ENCODE measurements around the gene SIT1. TPM values are rescaled to one million over a fixed set of nuclear protein-coding genes. Genes with fewer than 3 reads are reported as not detected.

SIT1 gene
- total RNA-seq, 1 donor, result 0.36 TPM

DNA sequence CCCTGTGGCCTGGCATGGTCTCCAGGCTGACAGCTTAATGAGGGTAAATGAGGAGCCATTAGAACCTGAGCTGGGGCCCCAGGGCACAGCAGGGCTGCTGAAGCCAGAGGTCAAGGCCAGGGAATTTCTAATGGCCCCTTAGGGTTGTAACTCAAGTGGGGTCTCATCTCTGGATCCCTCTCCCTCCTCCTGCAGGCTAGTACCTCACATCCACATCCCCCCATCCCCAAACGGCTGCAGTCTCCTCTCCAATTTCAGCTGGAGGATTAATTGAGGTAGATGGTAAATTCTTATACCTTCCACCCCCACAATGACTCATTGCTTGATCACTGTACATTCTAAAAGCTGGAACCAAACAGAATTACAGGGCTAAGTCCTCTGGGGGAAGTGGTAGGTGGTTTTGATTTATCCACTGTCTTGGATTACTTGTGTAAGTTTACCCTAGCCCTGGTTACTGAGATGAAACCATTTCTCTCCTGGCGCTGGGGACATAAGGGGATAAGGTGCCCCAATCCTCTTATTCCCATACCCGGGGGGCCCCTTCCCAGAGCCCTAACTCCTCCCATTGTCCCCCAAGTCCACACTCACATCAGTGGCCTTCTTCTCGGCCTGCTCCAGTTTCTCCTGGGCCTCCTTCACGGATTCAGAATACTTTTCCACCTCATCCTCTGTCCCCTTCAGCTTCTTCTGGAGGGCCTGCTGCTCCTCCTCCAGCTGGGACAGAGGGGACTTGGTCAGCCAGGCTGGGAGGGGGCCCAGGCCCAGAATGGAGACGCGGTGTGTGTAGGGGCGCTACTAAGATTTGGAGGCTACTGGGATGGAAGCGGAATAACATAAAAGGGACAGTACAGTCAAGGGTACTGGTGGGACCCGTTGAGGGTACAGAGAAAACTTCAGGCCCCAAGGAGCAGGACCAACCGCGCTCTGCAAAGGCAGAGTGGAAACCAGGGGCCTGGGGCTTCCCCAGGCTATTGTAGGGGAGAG, 38.1 kb upstream of the SIT1 start:
- DNase-seq (ENCODE audit: insufficient read length, low spot score, missing footprints), result peak; percentile 94
- Histone ChIP-seq H3K79me2 (ENCODE audit: insufficient read depth, low read length) (peaks cover 52% of the 10 kb centered on the region), H3K36me3 (ENCODE audit: insufficient read depth, low read length) (peaks cover 48% of the 10 kb centered on the region), H3K4me1 (ENCODE audit: insufficient read depth, low read length) (peaks cover 48% of the 10 kb centered on the region), H3K9me3 (ENCODE audit: low read depth, low read length) (no peaks in the 10 kb centered on the region), H3K4me2 (ENCODE audit: insufficient read depth, low read length) (peak overlapping the region; percentile 100), H3K4me3 (ENCODE audit: insufficient read depth, low read length) (peak overlapping the region; percentile 93), H3K27ac (ENCODE audit: low read depth, low read length) (peak overlapping the region; percentile 83), H3K27me3 (ENCODE audit: insufficient read depth, low read length) (no peaks in the 10 kb centered on the region), H4K20me1 (ENCODE audit: insufficient read depth, low read length) (peaks cover 59% of the 10 kb centered on the region), H2AFZ (ENCODE audit: low read length) (no peak overlapping the region)
- TF ChIP-seq, protein P1, sequence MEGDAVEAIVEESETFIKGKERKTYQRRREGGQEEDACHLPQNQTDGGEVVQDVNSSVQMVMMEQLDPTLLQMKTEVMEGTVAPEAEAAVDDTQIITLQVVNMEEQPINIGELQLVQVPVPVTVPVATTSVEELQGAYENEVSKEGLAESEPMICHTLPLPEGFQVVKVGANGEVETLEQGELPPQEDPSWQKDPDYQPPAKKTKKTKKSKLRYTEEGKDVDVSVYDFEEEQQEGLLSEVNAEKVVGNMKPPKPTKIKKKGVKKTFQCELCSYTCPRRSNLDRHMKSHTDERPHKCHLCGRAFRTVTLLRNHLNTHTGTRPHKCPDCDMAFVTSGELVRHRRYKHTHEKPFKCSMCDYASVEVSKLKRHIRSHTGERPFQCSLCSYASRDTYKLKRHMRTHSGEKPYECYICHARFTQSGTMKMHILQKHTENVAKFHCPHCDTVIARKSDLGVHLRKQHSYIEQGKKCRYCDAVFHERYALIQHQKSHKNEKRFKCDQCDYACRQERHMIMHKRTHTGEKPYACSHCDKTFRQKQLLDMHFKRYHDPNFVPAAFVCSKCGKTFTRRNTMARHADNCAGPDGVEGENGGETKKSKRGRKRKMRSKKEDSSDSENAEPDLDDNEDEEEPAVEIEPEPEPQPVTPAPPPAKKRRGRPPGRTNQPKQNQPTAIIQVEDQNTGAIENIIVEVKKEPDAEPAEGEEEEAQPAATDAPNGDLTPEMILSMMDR (IDR thresholded peaks at IDR 0.05; ENCODE audit: extremely low read depth, low read depth, low read length), result no peak

DNA sequence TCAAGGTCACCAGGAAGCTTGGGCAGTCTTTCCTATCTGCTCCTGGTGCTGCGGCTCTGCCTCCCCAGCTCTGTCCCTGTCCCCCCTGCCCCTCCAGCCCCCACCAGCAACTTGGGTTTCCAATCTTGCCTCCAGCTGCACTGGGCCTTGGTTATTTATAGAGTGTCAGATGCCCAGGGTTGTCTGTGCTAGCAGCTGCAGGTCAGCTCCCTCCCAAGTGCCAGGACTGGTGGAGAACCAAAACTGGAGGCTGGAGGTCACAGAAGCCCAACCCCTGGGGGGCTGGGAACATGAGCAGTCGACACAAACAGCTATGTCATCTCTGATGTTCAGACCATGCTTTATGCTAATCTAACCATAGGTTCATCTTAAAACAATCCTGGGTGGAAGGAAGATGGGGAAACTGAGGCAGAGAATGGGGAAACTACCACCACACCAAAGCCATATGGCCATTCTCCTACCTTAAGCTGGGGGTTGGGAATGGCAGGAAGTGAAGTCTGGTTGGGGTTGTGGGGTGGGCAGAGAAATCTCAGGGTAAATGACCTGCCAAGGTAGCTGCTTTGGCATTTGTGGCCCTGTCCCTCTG, 37.3 kb upstream of the SIT1 start:
- Histone ChIP-seq H3K9me3 (ENCODE audit: low read depth, low read length) (no peaks in the 10 kb centered on the region), H3K27ac (ENCODE audit: low read depth, low read length) (peak overlapping the region; percentile 83), H3K4me1 (ENCODE audit: insufficient read depth, low read length) (peaks cover 53% of the 10 kb centered on the region), H3K4me3 (ENCODE audit: insufficient read depth, low read length) (peak overlapping the region; percentile 93), H3K4me2 (ENCODE audit: insufficient read depth, low read length) (peak overlapping the region; percentile 100), H4K20me1 (ENCODE audit: insufficient read depth, low read length) (peaks cover 66% of the 10 kb centered on the region), H3K79me2 (ENCODE audit: insufficient read depth, low read length) (peaks cover 52% of the 10 kb centered on the region), H3K36me3 (ENCODE audit: insufficient read depth, low read length) (peaks cover 56% of the 10 kb centered on the region), H2AFZ (ENCODE audit: low read length) (no peak overlapping the region), H3K27me3 (ENCODE audit: insufficient read depth, low read length) (no peaks in the 10 kb centered on the region)
- peak; percentile 79 for DNase-seq (ENCODE audit: insufficient read length, low spot score, missing footprints)
- TF ChIP-seq, protein P1 (IDR thresholded peaks at IDR 0.05; ENCODE audit: extremely low read depth, low read depth, low read length), result no peak

DNA sequence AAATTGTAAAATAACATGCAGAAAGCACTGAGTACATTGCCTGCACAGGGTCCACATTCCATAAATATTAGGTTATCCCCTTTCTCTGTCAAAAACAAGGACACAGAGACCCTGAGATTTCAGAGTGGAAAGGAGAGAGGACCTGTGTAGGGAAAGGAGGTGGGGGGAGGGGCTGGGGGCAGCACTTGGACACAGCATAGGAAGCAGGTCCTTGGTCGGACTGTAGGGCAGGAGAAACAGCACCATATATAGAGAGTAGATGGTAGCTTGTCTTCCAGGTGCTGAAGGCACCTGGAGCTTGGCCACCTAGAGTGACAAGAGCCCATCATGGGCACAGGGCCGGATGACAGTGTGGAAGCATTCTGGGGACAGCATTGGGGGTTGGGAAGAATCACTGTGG, 36.6 kb upstream of the SIT1 start:
- TF ChIP-seq, protein P1 (IDR thresholded peaks at IDR 0.05; ENCODE audit: extremely low read depth, low read depth, low read length), result no peak
- H2AFZ ChIP-seq (ENCODE audit: low read length), result no peak overlapping the region
- H3K79me2 ChIP-seq (ENCODE audit: insufficient read depth, low read length), result peaks cover 52% of the 10 kb centered on the region
- peaks cover 73% of the 10 kb centered on the region for H4K20me1 ChIP-seq (ENCODE audit: insufficient read depth, low read length)
- peaks cover 56% of the 10 kb centered on the region for H3K4me1 ChIP-seq (ENCODE audit: insufficient read depth, low read length)
- H3K27me3 ChIP-seq (ENCODE audit: insufficient read depth, low read length), result no peaks in the 10 kb centered on the region
- H3K4me2 ChIP-seq (ENCODE audit: insufficient read depth, low read length), result peak overlapping the region; percentile 100
- H3K4me3 ChIP-seq (ENCODE audit: insufficient read depth, low read length), result peak overlapping the region; percentile 93
- peak overlapping the region; percentile 83 for H3K27ac ChIP-seq (ENCODE audit: low read depth, low read length)
- DNase-seq (ENCODE audit: insufficient read length, low spot score, missing footprints), result peak; percentile 52
- no peaks in the 10 kb centered on the region for H3K9me3 ChIP-seq (ENCODE audit: low read depth, low read length)
- peaks cover 63% of the 10 kb centered on the region for H3K36me3 ChIP-seq (ENCODE audit: insufficient read depth, low read length)
